AG09319 (cell line): Measurements from ENCODE around the gene SPOP.
A peak's percentile ranks its signal among the peaks of the same experiment; 100 is the strongest.

ENCODE experiments used
- DNase-seq: peaks from one replicate; pipeline ENCODE4 v3.0.0-alpha.2; 2010; ENCODE audit warnings: low read depth; ENCODE audit errors: extremely low read depth
- TF ChIP-seq, protein P1 (sequence below): IDR thresholded peaks from 2 replicates; pipeline ENCODE4 v1.5.1; 2011; ENCODE audit warnings: low read depth, mild to moderate bottlenecking, inconsistent platforms, low read length, moderate library complexity

Gene SPOP

DNA sequence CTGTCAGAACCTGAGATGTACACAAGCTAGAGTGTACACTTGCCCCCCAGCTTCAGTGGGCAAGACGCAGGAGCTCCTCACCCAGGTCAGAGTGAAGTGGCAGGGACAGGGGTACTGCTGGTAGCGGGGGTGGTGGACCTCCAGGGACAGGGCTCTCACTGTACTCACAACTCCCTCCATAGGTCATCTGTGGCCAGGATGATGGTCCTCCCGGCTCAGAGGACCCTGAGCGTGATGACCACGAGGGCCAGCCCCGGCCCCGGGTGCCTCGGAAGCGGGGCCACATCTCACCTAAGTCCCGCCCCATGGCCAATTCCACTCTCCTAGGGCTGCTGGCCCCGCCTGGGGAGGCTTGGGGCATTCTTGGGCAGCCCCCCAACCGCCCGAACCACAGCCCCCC is 99.5 kb downstream of the SPOP start:
- TF ChIP-seq, protein P1, sequence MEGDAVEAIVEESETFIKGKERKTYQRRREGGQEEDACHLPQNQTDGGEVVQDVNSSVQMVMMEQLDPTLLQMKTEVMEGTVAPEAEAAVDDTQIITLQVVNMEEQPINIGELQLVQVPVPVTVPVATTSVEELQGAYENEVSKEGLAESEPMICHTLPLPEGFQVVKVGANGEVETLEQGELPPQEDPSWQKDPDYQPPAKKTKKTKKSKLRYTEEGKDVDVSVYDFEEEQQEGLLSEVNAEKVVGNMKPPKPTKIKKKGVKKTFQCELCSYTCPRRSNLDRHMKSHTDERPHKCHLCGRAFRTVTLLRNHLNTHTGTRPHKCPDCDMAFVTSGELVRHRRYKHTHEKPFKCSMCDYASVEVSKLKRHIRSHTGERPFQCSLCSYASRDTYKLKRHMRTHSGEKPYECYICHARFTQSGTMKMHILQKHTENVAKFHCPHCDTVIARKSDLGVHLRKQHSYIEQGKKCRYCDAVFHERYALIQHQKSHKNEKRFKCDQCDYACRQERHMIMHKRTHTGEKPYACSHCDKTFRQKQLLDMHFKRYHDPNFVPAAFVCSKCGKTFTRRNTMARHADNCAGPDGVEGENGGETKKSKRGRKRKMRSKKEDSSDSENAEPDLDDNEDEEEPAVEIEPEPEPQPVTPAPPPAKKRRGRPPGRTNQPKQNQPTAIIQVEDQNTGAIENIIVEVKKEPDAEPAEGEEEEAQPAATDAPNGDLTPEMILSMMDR, result no peak
- no peak for DNase-seq

DNA sequence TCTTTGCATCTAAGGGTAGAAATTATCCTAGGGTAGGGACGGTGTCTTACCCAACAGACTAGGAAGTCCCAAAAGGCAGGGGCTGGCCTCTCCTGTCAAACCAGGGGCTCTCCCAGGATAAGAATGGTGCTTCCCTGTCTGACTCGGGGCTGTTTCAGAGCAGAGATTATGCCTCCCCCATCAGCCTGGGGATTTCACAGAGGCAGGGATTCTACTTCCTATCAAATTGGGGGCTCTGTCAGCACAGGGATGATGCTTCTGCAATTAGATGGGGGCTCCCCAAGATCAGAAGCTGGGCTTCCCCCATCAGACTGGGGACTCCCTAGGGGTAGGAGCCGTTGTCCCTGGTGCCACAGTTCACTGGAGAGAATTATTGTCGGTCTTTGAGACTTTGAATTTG is 99.9 kb downstream of the SPOP start:
- TF ChIP-seq, protein P1, result no peak
- DNase-seq, result no peak

DNA sequence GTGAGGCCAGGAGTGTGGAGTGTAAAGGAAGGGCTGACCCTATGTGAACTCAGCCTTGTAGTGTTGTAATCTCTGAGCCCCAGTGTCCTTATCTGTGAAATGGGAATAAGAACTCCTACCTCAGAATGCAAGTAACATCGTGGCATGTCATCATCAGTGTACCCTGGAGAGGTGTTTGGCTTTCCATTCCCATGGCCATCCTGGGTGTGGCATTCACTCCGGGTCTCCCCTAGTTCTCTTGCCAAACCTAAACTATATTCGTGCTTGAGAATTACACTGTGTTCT is 100.3 kb downstream of the SPOP start:
- TF ChIP-seq, protein P1, result no peak
- DNase-seq, result no peak

DNA sequence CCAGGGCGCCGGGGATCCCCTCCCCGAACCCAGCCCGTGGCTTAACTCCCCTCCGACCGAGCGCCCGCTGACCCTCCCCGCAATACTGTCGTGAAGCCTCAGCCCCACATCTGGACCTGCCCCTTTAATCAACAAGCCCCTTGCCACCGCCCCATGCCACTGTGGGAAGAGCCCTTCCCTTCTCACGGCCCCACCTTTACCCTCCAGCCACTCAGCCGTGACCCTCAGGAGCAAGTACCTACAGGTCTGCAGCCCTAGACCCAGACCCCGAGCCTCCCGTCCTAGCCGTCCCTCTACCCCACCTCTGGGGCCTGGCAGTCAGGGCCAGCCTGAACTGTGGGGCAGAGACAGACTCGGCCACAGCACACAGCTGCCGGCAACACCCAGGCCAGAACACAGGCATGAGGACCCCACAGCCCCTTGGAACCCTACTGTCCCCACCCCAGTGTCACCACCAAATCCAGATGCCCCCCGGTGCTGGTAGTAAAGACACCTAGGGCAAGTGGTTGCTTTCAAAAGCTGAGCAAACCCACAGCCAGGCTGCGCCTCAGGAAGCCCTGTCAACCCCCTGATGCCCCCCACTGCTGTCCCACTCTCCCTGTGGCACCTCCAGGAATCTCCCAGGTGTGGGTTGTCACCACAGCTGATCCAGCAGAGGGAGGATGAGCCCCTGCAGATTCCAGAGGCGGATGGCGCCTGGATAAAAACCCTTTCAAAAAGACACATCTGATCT is 100.8 kb downstream of the SPOP start:
- DNase-seq, result no peak

DNA sequence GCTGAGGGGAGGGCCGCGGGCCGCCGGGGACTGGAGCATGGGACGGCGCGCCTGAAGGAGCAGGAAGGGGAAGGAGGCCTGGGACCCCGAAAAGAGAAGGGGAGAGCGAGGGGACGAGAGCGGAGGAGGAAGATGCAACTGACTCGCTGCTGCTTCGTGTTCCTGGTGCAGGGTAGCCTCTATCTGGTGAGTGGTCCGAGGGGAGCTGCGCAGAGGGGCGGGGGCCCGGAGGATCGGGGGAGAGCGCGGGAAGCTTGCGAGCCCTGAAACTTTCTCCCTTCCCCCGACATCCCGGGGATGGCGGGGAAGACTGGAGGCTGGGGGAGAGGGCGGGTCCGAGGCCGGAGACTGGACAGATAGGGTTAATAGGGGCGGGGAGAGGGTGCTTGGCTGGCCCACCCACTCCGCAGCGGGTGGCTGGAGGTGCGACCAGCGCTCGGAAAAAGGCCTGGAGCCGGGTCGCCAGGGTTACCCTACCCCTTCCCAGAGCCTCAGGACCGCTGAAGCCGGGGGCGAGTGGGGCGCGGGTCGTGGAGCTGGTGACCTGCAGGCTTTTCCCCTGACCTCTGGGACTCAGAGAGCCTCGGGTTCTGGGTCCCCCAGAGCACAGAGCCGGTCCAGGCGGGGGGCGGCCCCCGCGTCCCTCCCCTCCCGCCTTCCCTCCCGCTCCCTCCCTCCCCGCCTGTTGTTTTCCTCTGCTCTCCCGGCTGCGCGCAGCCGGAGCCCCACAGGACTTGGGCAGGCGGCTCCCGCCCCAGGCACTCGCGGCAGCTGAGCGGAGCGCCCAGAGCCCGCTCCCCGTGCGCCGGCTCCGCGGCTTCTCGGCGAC is 101.6 kb downstream of the SPOP start:
- no peak for DNase-seq
- TF ChIP-seq, protein P1, result no peak

More for the DNA sequence above, 100.8 kb downstream of the SPOP start:
- TF ChIP-seq, protein P1, result no peak

DNA sequence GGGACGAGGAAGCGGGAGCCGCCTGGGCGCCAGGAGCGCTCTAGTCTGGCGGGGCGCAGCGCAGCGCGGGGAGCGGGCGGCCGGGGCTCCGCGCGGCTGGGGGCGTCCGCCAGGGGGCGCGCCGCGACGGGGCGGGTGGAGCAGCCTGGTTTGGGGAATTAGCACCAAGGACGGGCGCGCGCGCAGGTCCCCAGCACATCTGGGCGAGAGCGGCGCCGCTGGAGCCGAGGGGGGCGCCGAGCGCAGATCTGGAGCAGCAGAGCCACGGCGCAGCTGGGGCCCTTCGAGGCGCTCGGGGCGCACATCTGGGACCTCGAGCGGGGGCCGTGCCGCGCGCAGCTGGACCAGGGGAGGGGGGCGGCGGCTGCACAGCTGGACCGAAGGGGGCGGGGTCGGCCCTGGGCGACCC is 102.2 kb downstream of the SPOP start, which contains the start of gene NXPH3:
Gene NXPH3, plus strand, starts transcription at position 193 of the 409 bp plus-strand sequence. CDS start 349 bp downstream, outside the sequence.
- TF ChIP-seq, protein P1, result peak; percentile 20; the same call in 1 of the 2 replicates
- DNase-seq, result no peak

DNA sequence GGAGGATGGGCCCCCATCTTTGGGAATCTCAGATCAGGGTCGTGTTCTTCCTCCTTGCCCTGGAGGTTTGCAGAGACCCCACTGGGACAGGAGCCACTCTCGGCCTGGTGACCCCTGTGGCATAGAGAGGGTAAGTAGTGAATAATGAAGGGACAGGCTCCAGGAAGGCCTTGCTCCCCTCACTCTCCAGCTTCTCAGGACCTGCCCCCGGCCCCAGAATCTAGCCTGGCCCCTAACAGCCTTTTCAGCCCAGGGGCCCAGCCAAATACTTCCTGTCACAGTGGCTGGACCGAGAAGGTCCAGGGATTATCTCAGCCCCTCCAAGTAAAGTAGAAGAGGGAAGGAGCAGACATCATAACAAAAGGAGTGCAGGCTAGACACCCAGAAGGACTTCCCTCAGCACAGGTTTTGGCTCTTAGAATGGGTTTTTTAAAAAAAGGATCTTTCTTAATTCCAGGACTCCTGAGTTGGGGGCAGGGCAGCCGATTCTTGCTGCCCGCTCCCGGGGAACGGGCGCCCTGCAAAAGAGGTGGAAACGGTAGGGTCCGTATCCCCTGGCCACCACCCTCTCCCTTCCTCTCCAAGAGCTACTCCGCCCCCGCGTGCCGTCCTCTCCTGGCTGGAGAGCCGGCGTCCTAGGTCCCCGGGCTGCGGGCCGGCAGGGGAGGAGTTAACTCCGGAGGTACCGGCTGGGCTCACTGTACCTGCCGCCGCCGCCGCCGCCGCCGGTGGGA is 102.8 kb downstream of the SPOP start:
- no peak for DNase-seq
- TF ChIP-seq, protein P1, result no peak
